Activated T-helper 17 cell treated with anti-CD3 and anti-CD28 coated beads, Interleukin-2, amount 50 U/mL, for 72 hours (primary cell): ENCODE measurements around the gene RHOC. TPM values are rescaled to one million over a fixed set of nuclear protein-coding genes. Genes with fewer than 3 reads are reported as not detected.

Experiments
- ATAC-seq: fragments of 150-1000 bp; cut with Tn5 transposase; replicated peaks from 2 replicates; pipeline ENCODE4 v1.10.0; 2021; ENCODE audit warnings: mild to moderate bottlenecking, moderate library complexity
- H3K27ac Mint-ChIP-seq: one replicate; pipeline ENCODE4 v1.8.0; 2022; ENCODE audit warnings: mixed read lengths
- H3K27me3 Mint-ChIP-seq: one replicate; pipeline ENCODE4 v1.8.0; 2022; ENCODE audit warnings: mixed read lengths
- H3K36me3 Mint-ChIP-seq: one replicate; pipeline ENCODE4 v1.8.0; 2022; ENCODE audit warnings: low read depth, mild to moderate bottlenecking, mixed read lengths
- H3K4me1 Mint-ChIP-seq: one replicate; pipeline ENCODE4 v1.8.0; 2022; ENCODE audit warnings: mixed read lengths
- H3K4me3 Mint-ChIP-seq: one replicate; pipeline ENCODE4 v1.8.0; 2022; ENCODE audit warnings: mild to moderate bottlenecking, mixed read lengths
- H3K9me3 Mint-ChIP-seq: one replicate; pipeline ENCODE4 v1.8.0; 2022; ENCODE audit warnings: mixed read lengths
- total RNA-seq, 2 donors: library from RNA; stranded (reverse); gene quantifications; one replicate each; pipeline ENCODE4 v1.2.3, GENCODE V29; 2022

Gene RHOC
- total RNA-seq, 2 donors from 2014 or later = 39.5 to 59.4 TPM

- Mint-ChIP-seq H3K4me3 (no peak overlapping the region), H3K4me1 (peaks cover 43% of the 10 kb centered on the region), H3K27me3 (no peaks in the 10 kb centered on the region), H3K27ac (peak overlapping the region; percentile 94), H3K36me3 (peaks cover 75% of the 10 kb centered on the region), H3K9me3 (peaks cover 3% of the 10 kb centered on the region)
- no peak for ATAC-seq
These were observed 34.9 kb downstream of the RHOC start for GRCh38 chr1:112672009-112672408.

DNA sequence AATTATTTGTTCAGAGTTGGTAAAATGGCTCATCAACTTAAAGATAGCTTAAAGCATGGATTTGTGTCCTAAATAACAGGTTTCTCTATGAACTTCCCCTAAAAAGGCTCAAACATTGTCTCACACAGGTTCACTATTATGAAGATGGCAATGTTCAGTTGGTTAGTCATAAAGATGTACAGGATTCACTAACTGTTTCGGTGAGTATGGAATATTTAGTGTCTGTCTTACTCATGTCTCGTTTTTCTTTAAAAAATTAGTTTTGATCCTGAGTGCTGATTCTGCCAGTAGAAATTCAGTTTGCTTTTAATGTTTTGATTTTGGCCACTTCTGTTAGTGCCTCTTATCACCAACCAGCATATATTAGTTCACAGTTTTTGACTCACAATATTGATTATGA, 40.0 kb downstream of the RHOC start:
- peaks cover 3% of the 10 kb centered on the region for H3K9me3 Mint-ChIP-seq
- peaks cover 100% of the 10 kb centered on the region for H3K36me3 Mint-ChIP-seq
- peak; percentile 86 for ATAC-seq
- peaks cover 35% of the 10 kb centered on the region for H3K4me1 Mint-ChIP-seq
- no peaks in the 10 kb centered on the region for H3K27me3 Mint-ChIP-seq
- peak overlapping the region; percentile 90 for H3K27ac Mint-ChIP-seq
- peak overlapping the region; percentile 61 for H3K4me3 Mint-ChIP-seq

- H3K36me3 Mint-ChIP-seq = peaks cover 100% of the 10 kb centered on the region
- peaks cover 3% of the 10 kb centered on the region for H3K9me3 Mint-ChIP-seq
- no peaks in the 10 kb centered on the region for H3K27me3 Mint-ChIP-seq
- H3K4me3 Mint-ChIP-seq = no peak overlapping the region
- H3K27ac Mint-ChIP-seq = peak overlapping the region; percentile 16
- peaks cover 35% of the 10 kb centered on the region for H3K4me1 Mint-ChIP-seq
- ATAC-seq = no peak
These were observed 41.1 kb downstream of the RHOC start for GRCh38 chr1:112665857-112666256.

DNA sequence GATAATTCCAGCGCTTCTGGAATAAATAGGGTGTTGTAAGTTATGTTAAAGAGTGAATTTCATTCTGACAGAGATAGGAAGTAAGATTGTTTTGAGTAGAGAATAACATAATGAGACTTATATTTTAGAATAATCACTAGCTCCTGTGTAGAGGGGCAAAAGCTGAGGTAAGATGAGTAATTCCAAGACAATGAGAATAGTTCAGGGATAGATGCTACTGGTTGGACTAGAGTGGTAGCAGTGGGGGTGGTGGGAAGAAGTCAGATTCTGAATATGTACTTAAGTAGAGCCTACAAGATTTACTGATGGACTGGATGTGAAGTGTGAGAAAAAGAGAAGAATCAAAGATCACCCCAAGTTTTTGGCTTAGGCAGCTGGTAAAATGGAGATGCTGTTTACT, 55.7 kb downstream of the RHOC start:
- Mint-ChIP-seq H3K27me3 (no peaks in the 10 kb centered on the region), H3K4me3 (no peak overlapping the region), H3K36me3 (peaks cover 99% of the 10 kb centered on the region), H3K9me3 (no peaks in the 10 kb centered on the region), H3K4me1 (peaks cover 22% of the 10 kb centered on the region), H3K27ac (peak overlapping the region; percentile 6)
- peak; percentile 69 for ATAC-seq

Other genes with a start within 250 kb of the RHOC start
- under 1 TPM; 0.32 to 0.48 TPM for gene WNT2B, start 198.2 kb downstream of the RHOC start, total RNA-seq
- 1 to 10 TPM; 9.4 to 9.7 TPM for gene ST7L, start 88.0 kb downstream of the RHOC start, total RNA-seq
- 100 to 1,000 TPM; 284 to 302 TPM for gene CAPZA1, start 87.3 kb downstream of the RHOC start, total RNA-seq
- 10 to 100 TPM; 54.7 to 59.3 TPM for gene MOV10, start 32.5 kb downstream of the RHOC start, total RNA-seq
- under 1 TPM; 0.30 to 0.69 TPM for gene PPM1J, start 8.2 kb upstream of the RHOC start, total RNA-seq
- gene SLC16A1, start 249.1 kb upstream of the RHOC start, total RNA-seq = 10 to 100 TPM; 65.5 to 98.3 TPM